KG1 (cell line): ENCODE measurements around the gene LRRC46.

Source experiments
- DNase-seq: peaks from one replicate; lab custom pipeline; 2025; lab: John Stamatoyannopoulos, UW

LRRC46 gene

DNA sequence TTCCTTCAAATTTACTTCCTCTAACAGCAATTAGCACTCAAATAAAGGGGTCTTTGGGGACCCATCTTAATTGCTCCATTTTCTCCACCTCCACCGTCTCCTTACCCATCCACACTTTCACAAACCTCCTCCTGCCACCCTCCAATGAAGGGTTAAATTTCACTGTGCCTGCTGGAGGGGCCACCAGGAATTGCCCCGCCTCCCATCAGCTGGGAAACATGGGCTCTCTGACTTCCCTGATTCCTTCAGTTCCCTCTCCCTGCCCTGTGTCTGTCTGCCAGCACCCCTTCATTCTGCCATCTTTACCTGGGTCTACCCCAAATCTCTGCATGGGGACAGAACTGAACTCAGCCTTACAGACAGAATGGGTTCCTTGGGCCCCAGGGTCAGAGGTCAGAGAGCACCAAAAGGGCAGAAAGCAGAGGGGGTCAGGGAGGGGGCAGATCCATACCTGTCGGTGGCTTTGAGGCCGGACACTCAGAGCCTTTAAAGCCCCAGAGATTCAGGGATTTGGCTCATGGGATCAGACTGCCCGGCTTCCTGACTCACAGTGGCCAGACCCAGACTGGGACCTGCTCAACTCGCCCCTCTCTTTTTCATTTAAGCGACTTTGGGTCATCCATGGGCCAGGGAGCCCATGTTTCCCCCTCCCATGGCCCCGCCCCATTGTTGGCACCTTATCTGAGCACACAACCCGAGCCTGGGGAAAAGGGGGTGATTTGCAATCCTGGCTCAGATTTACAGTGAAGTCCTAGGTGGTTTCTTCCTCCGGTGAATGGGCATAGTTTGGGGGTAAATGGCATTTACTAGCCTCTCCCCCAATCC lies 46.9 kb downstream of the LRRC46 start:
- DNase-seq = no peak

DNA sequence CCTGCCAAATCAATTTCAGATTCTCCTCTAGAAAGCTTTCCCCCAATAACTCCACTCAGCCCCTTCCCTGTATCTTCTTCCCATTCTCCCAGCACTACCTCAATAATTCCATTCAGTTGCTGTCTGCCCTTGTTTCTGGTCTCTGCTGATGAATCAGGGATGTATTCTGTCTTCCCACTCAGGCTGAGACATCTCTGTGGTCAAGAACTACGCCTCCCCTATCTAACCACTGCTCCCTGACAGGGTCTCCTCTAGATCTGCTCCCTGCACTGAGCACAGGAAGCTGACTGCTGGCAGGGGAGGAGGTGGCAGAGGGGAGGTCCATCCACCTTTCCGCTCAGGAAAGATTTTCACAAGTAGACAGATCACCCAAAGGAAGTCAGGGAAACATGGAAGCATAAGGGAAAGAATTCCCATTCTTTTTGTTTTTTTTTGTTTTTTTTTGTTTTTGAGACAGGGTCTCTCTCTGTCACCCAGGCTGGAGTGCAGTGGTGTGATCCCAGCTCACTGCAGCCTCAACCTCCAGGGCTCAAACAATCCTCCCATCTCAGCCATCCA lies 47.6 kb downstream of the LRRC46 start:
- DNase-seq = no peak

DNA sequence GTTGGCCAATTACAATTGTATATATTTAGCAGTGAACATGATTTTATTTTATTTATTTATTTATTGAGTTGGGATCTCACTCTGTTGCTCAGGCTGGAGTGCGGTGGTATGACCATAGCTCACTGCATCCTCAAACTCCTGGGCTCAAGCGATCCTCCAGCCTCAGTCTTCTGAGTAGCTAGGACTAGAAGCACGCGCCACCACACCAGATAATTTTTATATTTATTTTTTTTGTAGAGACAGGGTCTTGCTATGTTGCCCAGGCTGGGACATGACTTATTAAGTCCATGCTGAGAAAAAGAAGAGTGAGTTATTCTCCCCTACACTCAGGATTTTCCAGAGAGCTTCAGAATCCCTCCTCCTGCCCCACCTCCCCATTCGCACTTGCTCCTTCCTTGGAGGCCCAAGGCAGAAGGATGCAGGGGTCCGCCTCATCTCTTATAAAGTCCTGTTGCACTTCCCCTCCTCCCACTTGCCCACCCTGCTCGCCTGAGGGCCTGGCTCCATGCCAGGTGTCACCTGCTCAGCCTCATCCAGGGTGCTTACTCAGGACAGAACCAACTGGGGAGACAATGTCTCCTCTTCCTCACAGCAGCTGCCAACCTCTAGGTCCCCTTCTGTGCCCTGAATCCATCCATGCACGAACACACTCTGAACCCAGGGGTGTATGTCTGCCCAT lies 48.4 kb downstream of the LRRC46 start:
- no peak for DNase-seq

DNA sequence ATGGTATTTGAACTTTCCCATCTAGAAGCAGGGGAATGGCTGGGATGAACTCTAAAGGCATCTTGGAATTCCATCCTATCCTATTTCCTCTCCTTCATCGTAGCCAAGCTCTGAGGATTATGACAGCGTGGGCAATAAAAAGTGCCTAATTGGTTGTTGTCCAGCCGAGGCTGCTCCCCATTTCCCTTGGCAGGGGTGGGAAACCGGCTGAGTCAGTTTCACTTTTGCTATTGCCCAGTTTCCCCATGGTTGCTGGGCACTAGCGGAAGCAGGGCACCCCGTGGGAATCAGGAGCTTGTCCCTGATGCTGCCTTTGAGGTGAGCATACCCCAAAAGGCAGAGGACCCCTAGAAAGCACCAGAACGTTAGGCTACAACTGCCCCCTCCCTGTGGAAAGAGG lies 50.8 kb downstream of the LRRC46 start:
- DNase-seq = no peak

DNA sequence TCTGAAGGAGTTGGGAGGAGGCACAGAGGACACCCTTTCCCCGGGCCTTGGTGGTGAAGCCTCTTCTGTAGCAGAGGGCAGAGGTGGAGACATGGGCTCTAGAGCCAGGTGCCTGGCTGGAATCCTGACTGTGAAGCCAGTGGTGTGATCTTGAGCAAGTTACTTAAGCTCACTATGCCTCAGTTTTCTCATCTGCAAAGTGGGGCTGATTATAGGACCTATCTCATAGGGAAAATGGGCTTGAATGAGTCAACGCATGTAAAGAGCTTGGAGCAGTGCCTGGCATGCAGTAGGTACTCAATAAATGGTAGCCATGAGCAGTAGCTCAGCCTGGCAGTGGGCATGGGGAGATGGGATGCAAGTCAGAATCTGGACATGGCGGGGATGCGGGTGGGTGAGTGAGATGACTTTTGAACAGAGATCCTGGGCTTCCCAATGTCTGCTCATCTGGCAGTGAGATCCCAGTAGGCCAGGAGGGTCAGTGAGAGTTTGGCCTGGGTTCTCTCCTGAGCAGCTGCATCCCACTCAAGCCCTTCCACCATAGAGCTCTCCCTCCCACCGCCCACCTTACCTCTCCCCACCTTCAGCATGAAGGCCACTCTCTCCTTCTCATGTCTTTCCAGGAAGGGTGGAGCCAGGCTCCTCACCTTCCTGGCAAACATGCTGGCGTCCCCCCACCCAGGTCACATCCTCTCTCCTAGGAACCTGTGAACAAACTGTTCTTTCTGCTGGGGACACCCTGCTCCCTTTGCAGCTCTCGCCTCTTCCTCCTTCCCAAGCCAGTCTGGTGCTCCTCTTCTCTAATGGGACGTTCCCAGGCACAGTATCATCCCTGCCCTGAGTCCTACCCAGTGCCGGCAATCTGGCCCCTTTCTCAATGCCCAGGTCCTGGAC lies 51.5 kb downstream of the LRRC46 start:
- DNase-seq = no peak

DNA sequence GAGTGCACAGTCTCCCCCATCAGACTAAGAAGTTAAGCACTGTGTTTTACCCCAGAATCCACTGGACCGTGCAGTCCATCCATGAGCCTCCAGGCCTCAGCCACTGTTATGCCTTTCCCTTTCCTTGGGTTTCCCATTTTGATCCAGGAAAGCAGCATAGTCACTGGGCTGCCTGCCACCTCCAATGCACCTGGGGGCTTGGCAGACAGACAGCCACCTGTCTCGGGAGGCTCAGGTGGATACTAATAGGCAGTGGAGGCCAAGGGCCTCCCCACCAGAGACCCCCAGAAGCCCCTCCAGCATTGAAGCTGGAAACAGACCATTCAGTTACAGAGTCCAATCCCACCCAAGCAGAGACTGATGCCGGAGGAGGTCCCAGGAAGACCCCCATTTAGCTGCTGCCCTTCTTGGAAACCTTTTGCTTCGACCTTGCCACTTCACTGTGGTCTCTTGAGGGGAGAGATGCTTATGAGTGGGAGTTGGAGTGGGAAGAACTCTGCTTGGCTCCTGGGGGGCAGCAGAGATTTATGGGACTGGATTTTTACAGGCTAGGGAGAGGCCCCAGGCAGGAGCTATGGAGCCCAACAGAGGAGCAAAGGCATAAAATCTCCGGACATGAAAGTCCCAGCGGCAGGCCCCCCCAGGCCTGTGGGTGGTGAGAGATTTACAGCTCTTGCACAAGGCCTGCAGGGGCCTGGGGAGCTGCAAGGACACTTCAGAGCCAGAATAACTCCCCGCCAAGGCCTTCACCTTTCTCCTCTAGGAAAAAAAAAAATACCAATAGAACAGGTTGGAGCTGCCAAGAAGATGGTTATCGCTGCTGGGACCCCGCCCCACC lies 52.3 kb downstream of the LRRC46 start:
- no peak for DNase-seq

DNA sequence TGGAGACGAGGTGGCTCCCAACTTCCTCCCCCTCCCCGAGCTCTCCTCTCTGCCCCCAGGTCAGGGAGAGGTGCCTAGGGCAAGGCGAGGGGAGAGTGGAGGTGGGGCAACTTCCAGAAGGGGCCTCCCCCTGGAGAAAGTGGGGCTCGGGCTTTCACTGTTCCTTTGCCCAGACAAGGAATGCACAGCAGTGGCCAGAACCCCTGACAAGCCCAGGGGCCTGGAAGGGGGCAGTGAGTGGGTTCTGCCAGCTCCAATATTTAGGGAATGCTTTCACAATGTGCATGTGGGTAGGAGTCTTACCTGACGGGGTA lies 52.9 kb downstream of the LRRC46 start:
- DNase-seq = no peak

DNA sequence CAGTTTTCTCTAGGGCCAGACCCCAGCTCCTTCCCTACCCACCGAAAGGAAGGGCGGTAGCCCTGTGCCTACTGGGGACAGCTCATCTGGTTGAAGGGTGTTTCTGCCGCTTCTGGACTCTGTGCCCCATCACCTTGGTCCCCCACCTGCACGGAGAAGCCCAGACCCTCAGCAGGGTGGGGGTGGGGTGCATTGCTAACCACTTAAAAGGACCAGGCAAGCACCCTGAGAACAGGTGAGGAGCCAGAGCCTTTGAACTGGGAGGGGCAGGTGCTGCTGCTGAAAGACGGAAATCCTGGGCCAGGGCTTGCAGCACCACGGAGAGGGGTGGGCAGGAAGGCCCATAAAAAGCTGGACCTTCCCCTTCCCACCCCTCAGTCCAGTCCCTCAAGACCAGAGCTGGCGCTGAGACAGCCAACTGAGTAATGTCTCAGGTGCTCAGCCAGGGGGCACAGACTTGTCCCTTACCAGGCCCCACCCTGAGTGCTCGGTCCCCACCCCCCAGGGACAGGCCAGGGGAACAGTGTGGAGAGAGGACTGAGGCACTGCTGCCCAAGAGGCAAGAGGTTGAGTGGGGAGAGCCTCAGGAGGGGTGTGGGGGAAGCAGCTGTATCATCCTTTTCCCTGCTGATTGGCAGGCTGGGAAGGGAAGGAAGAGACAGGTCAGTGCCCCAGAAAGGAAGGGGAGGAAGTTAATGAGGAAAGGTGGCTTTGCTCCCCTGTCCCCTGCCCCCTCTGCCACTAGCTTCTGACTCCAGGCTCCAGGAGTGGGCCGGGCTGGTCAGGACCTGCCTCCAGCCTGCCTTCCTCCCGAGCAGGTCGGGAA lies 53.6 kb downstream of the LRRC46 start:
- no peak for DNase-seq
